Body of pancreas (tissue), 4 donors: ENCODE results near the gene DYNLT2B. TPM values are rescaled to one million over a fixed set of nuclear protein-coding genes. Genes with fewer than 3 reads are reported as not detected.

Experiments used
- ATAC-seq: fragments of 150-250 bp; one replicate; pipeline ENCODE4 v1.9.1; 2016
- DNase-seq, 4 donors: peaks; one replicate each; pipeline ENCODE4 v3.0.0-alpha.2; 2019
- H3K27ac ChIP-seq, 4 donors: fragments of 200-600 bp; sonication (generic); 1 replicate in 3 of 4; 2 replicates in 1 of 4; pipeline versions ENCODE4 v1.5.1 to v1.6.1; 2016 to 2019; ENCODE audit warnings: mild to moderate bottlenecking in 1 of 4, mixed read lengths in 1 of 4, moderate library complexity in 1 of 4
- H3K27me3 ChIP-seq, 2 donors: fragments of 200-600 bp; sonication (generic); one replicate each; pipeline ENCODE4 v1.6.0; 2016; ENCODE audit warnings: mild to moderate bottlenecking in 1 of 2
- H3K36me3 ChIP-seq, 2 donors: fragments of 200-600 bp; sonication (generic); replicated peaks in 1 of 2; 2 replicates each; pipeline ENCODE4 v1.5.1; 2016; ENCODE audit warnings: low read depth in 2 of 2; ENCODE audit not compliant: insufficient read depth in 1 of 2
- H3K4me1 ChIP-seq: fragments of 200-600 bp; sonication (generic); one replicate; pipeline ENCODE4 v1.6.0; 2016
- H3K4me3 ChIP-seq, 2 donors: fragments of 200-600 bp; sonication (generic); 1 replicate in 1 of 2; 2 replicates in 1 of 2; pipeline ENCODE4 v1.5.1; 2016 to 2019
- H3K9me3 ChIP-seq, 3 donors: fragments of 200-600 bp; sonication (generic); 1 replicate in 2 of 3; 2 replicates in 1 of 3; pipeline ENCODE4 v1.5.1; 2016
- CTCF ChIP-seq, 7 experiments: fragments of 450-650 bp in 4 of 7; fragments of 200-600 bp in 3 of 7; sonication (generic) in 3 of 7; IDR thresholded peaks; one replicate each; pipeline ENCODE4 v1.5.1; 2016 to 2019; ENCODE audit warnings: antibody characterized with exemption in 7 of 7
- POLR2A ChIP-seq, 3 donors: fragments of 450-650 bp; IDR thresholded peaks; one replicate each; pipeline ENCODE4 v1.6.1; 2016; ENCODE audit warnings: antibody characterized with exemption in 3 of 3, mild to moderate bottlenecking in 2 of 3
- WGBS, 2 donors: methylation state at CpG; one replicate each; pipeline ENCODE4 v1.1.5; 2017; 5-methylcytosine and 5-hydroxymethylcytosine counted together
- intact Hi-C: fragments of 100-400 bp; cut with DNase I; formaldehyde crosslinking; loops from one replicate; pipeline ENCODE4 v1.15.1; 2023
- total RNA-seq, 2 donors: library from RNA; depleted of rRNA; stranded (reverse); fragments of >200 nt; gene quantifications; one replicate each; pipeline ENCODE4 v1.1.0, GENCODE V29; 2016

The DYNLT2B gene
- total RNA-seq, 2 donors from 2014 or later: 5.6 to 8.3 TPM

GRCh38 chr3:196334982-196335381 is 16.9 kb upstream of the DYNLT2B start:
- DNase-seq: no peak
- TF ChIP-seq POLR2A (IDR thresholded peaks at IDR 0.05) (no peak), CTCF (IDR thresholded peaks at IDR 0.05) (no peak)
- intact Hi-C loops: no loop called here
- no CpG with 5 or more reads among the region's 1 CpG for WGBS, 2 donors
- no peaks in the 10 kb centered on the region for H3K27me3 ChIP-seq
- no peak overlapping the region for H3K4me3 ChIP-seq
- no peaks in the 10 kb centered on the region for H3K36me3 ChIP-seq
- H3K9me3 ChIP-seq: no peaks in the 10 kb centered on the region
- ATAC-seq: no peak
- H3K27ac ChIP-seq: no peak overlapping the region
- peaks cover 11% of the 10 kb centered on the region for H3K4me1 ChIP-seq

- 72 to 76% methylated on average over 8 of the region's 8 CpGs for WGBS, 2 donors
- Histone ChIP-seq H3K36me3 (no peaks in the 10 kb centered on the region), H3K27ac (no peak overlapping the region), H3K4me1 (peaks cover 11% of the 10 kb centered on the region), H3K9me3 (no peaks in the 10 kb centered on the region), H3K4me3 (no peak overlapping the region), H3K27me3 (no peaks in the 10 kb centered on the region)
- intact Hi-C loops: no loop called here
- DNase-seq (no peak), ATAC-seq (no peak)
- TF ChIP-seq POLR2A (IDR thresholded peaks at IDR 0.05) (no peak), CTCF (IDR thresholded peaks at IDR 0.05) (no peak)
Measured at GRCh38 chr3:196332168-196332567, 14.1 kb upstream of the DYNLT2B start.

GRCh38 chr3:196327405-196327804 is 9.4 kb upstream of the DYNLT2B start:
- Histone ChIP-seq H3K36me3 (no peaks in the 10 kb centered on the region), H3K4me1 (no peaks in the 10 kb centered on the region), H3K4me3 (no peak overlapping the region), H3K9me3 (no peaks in the 10 kb centered on the region), H3K27me3 (no peaks in the 10 kb centered on the region), H3K27ac (no peak overlapping the region)
- no peak for TF ChIP-seq POLR2A (IDR thresholded peaks at IDR 0.05)
- WGBS, 2 donors: 20 to 27% methylated on average over 2 to 6 of the region's 6 CpGs
- intact Hi-C loops: no loop called here
- ATAC-seq: no peak
- DNase-seq: no peak

GRCh38 chr3:196326936-196327335 is 8.9 kb upstream of the DYNLT2B start:
- Histone ChIP-seq H3K27me3 (no peaks in the 10 kb centered on the region), H3K36me3 (no peaks in the 10 kb centered on the region), H3K4me1 (no peaks in the 10 kb centered on the region), H3K27ac (no peak overlapping the region), H3K9me3 (no peaks in the 10 kb centered on the region), H3K4me3 (no peak overlapping the region)
- intact Hi-C loops: no loop called here
- DNase-seq (no peak), ATAC-seq (no peak)
- 52 to 54% methylated on average over 9 of the region's 9 CpGs for WGBS, 2 donors
- TF ChIP-seq CTCF (IDR thresholded peaks at IDR 0.05): no peak

- WGBS, 2 donors: 65 to 70% methylated on average over 11 of the region's 11 CpGs
- no peaks in the 10 kb centered on the region for H3K9me3 ChIP-seq
- DNase-seq (no peak), ATAC-seq (no peak)
- intact Hi-C loops: no loop called here
- peaks cover 4% of the 10 kb centered on the region for H3K4me1 ChIP-seq
- H3K27me3 ChIP-seq: no peaks in the 10 kb centered on the region
- no peak overlapping the region for H3K4me3 ChIP-seq
- TF ChIP-seq POLR2A (IDR thresholded peaks at IDR 0.05): no peak
- TF ChIP-seq CTCF (IDR thresholded peaks at IDR 0.05): no peak
- no peaks in the 10 kb centered on the region for H3K36me3 ChIP-seq
- no peak overlapping the region for H3K27ac ChIP-seq
Measured at GRCh38 chr3:196323691-196324090, 5.7 kb upstream of the DYNLT2B start.
